ENCODE results near the gene GALP. TPM values are rescaled to one million over a fixed set of nuclear protein-coding genes. Genes with fewer than 3 reads are reported as not detected.

The GALP gene
- total RNA-seq, 2 experiments from 2014 or later: not detected

DNA sequence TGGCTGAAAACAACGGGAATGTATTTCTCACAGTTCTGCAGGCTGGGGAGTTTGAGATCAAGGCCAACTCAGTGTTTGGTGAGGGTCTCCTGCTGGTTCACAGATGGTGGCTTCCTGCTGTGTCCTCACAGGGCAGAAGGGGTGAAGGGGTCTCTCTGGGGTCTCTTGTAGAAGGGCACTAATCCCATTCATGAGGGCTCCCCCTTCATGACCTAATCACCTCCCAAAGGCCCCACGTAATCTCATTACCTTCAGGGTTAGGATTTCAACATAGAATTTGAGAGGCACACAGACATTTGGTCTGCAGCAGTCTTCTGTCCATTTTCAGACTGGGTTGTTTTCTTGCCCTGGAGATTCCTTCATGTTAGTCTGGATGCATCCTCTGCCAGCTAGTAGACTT, 23.2 kb upstream of the GALP start:
- H3K36me3 Mint-ChIP-seq (ENCODE audit: low read depth): peaks cover 15% of the 10 kb centered on the region
- intact Hi-C loops (cut with micrococcal nuclease): loop anchor here (10.0 kb wide), 1 partner anchor 48 kb away; no protein-coding TSS in a partner anchor
- ChIA-PET POLR2A (no interaction called here), CTCF (no interaction called here)
- DNase-seq (no peak), ATAC-seq (no peak)
- no peaks in the 10 kb centered on the region for H3K27me3 Mint-ChIP-seq
- peaks cover 21% of the 10 kb centered on the region for H3K4me1 Mint-ChIP-seq (ENCODE audit: low read depth)
- no peak overlapping the region for H3K4me3 Mint-ChIP-seq
- peaks cover 2% of the 10 kb centered on the region for H3K9me3 Mint-ChIP-seq
- no peak overlapping the region for H3K27ac Mint-ChIP-seq
- TF ChIP-seq CTCF (IDR thresholded peaks at IDR 0.05): no peak

- Mint-ChIP-seq H3K27me3 (no peaks in the 10 kb centered on the region), H3K9me3 (peaks cover 2% of the 10 kb centered on the region), H3K4me1 (ENCODE audit: low read depth) (peaks cover 21% of the 10 kb centered on the region), H3K4me3 (no peak overlapping the region), H3K36me3 (ENCODE audit: low read depth) (peaks cover 9% of the 10 kb centered on the region), H3K27ac (peak overlapping the region; percentile 71)
- ChIA-PET CTCF (no interaction called here), POLR2A (no interaction called here)
- DNase-seq: no peak
- intact Hi-C loops (cut with micrococcal nuclease): loop anchor here (10.0 kb wide), 1 partner anchor 49 kb away; no protein-coding TSS in a partner anchor
- ATAC-seq: no peak
- no peak for TF ChIP-seq CTCF (IDR thresholded peaks at IDR 0.05)
These were observed 22.3 kb upstream of the GALP start for GRCh38 chr19:56153507-56153906.

- peak; percentile 30 for TF ChIP-seq CTCF (IDR thresholded peaks at IDR 0.05)
- POLR2A ChIA-PET: no interaction called here
- Mint-ChIP-seq H3K27ac (no peak overlapping the region), H3K27me3 (no peaks in the 10 kb centered on the region), H3K4me1 (ENCODE audit: low read depth) (peaks cover 18% of the 10 kb centered on the region), H3K36me3 (ENCODE audit: low read depth) (peaks cover 12% of the 10 kb centered on the region), H3K4me3 (no peak overlapping the region), H3K9me3 (no peaks in the 10 kb centered on the region)
- CTCF ChIA-PET: interaction anchor here (0.8 to 1.5 kb wide), 5 partner anchors 16 to 116 kb away, joined by 3 to 6 read pairs (median 4); no protein-coding TSS in a partner anchor
- DNase-seq (peak; percentile 10), ATAC-seq (no peak)
- intact Hi-C loops (cut with micrococcal nuclease): loop anchor here (10.0 kb wide), 1 partner anchor 50 kb away; no protein-coding TSS in a partner anchor
These were observed 20.6 kb upstream of the GALP start for GRCh38 chr19:56155124-56155687.

DNA sequence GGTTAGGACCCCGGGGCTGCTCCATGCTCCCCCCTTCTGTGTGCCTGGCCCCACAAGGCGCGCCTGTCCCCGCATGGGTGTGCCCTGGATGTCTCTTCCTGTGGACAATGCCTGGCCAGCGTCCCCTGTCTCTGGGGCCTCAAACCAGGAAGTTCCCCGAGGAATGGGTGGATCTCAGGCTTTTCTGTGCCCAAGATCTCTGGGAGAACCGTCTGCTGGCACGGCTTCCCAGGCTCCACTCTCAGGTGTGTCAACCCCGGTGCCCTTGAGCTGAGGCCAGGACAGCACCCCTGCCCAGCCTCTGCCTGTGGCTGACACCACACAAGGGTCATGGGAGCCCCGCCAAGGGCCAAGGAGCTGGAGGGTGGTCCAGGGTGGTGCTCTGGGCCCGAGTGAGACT, 19.0 kb upstream of the GALP start:
- Mint-ChIP-seq H3K4me1 (ENCODE audit: low read depth) (peaks cover 18% of the 10 kb centered on the region), H3K27ac (no peak overlapping the region), H3K4me3 (no peak overlapping the region), H3K36me3 (ENCODE audit: low read depth) (peaks cover 13% of the 10 kb centered on the region), H3K27me3 (no peaks in the 10 kb centered on the region), H3K9me3 (no peaks in the 10 kb centered on the region)
- CTCF ChIA-PET: no interaction called here
- POLR2A ChIA-PET: no interaction called here
- TF ChIP-seq CTCF (IDR thresholded peaks at IDR 0.05): no peak
- DNase-seq (no peak), ATAC-seq (no peak)
- intact Hi-C loops (cut with micrococcal nuclease): loop anchor here (10.0 kb wide), 1 partner anchor 52 kb away; no protein-coding TSS in a partner anchor

DNA sequence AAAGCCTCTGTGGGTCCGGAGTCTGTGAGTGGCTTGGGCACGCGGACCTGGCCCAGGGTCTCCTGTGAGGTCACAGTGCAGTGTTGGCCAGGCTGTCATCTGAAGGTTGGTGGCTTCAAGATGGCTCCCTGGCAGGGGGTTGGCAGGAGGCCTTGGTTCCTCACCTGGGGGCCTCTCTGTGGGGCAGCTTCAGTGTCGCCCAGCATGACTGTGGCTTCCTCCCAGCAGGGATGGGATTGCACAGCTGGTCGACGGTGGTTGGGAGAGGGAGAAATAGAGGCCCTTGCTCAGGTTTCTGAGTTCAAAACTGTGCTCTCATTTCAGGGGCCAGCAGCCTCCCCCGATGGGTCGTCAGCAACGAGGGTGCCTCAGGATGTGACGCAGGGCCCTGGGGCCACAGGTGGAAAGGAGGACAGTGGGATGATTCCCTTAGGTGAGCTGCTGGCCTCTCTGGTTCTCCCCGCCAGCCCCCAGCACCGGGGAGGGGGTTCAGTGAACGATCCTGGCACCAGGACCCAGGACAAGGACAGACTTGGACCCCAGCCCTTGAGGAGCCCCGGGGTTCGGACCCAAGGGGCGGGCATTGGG, 17.5 kb upstream of the GALP start:
- no peaks in the 10 kb centered on the region for H3K9me3 Mint-ChIP-seq
- no peak for DNase-seq
- no peak overlapping the region for H3K27ac Mint-ChIP-seq
- POLR2A ChIA-PET: no interaction called here
- H3K4me1 Mint-ChIP-seq (ENCODE audit: low read depth): peaks cover 14% of the 10 kb centered on the region
- H3K4me3 Mint-ChIP-seq: no peak overlapping the region
- H3K27me3 Mint-ChIP-seq: no peaks in the 10 kb centered on the region
- CTCF ChIA-PET: interaction anchor here (0.8 to 1.2 kb wide), 3 partner anchors 11 to 175 kb away, joined by 3 to 4 read pairs (median 3); no protein-coding TSS in a partner anchor
- TF ChIP-seq CTCF (IDR thresholded peaks at IDR 0.05): no peak
- peaks cover 11% of the 10 kb centered on the region for H3K36me3 Mint-ChIP-seq (ENCODE audit: low read depth)
- ATAC-seq: no peak
- intact Hi-C loops (cut with micrococcal nuclease): loop anchor here (10.0 kb wide), 1 partner anchor 53 kb away; no protein-coding TSS in a partner anchor
